Ascending aorta (tissue), 2 donors: ENCODE measurements around the gene CDC42BPA. TPM values are rescaled to one million over a fixed set of nuclear protein-coding genes. Genes with fewer than 3 reads are reported as not detected.

ENCODE experiments used
- DNase-seq, 2 donors: peaks; one replicate each; pipeline ENCODE4 v3.0.0-alpha.2; 2019; ENCODE audit warnings: low spot score in 2 of 2
- H3K27ac ChIP-seq, 2 donors: fragments of 200-600 bp; sonication (generic); one replicate each; pipeline ENCODE4 v1.5.1; 2016 to 2017; ENCODE audit warnings: mild to moderate bottlenecking in 1 of 2
- H3K27me3 ChIP-seq: fragments of 200-600 bp; sonication (generic); one replicate; pipeline ENCODE4 v1.5.1; 2017
- H3K36me3 ChIP-seq, 2 donors: fragments of 200-600 bp; sonication (generic); one replicate each; pipeline ENCODE4 v1.5.1; 2016
- H3K4me1 ChIP-seq, 2 donors: fragments of 200-600 bp; sonication (generic); one replicate each; pipeline ENCODE4 v1.5.1; 2016 to 2017; ENCODE audit warnings: mild to moderate bottlenecking in 1 of 2
- H3K4me3 ChIP-seq, 2 donors: fragments of 200-600 bp; sonication (generic); one replicate each; pipeline ENCODE4 v1.5.1; 2016 to 2017; ENCODE audit warnings: mild to moderate bottlenecking in 1 of 2
- H3K9me3 ChIP-seq, 2 donors: fragments of 200-600 bp; sonication (generic); one replicate each; pipeline ENCODE4 v1.5.1; 2016
- CTCF ChIP-seq, 3 experiments: fragments of 200-600 bp in 2 of 3; fragments of 450-650 bp in 1 of 3; sonication (generic) in 2 of 3; IDR thresholded peaks; one replicate each; pipeline ENCODE4 v1.5.1; 2016 to 2019; ENCODE audit warnings: antibody characterized with exemption in 3 of 3, mild to moderate bottlenecking in 1 of 3, moderate library complexity in 1 of 3
- intact Hi-C: fragments of 100-400 bp; cut with DNase I; formaldehyde crosslinking; loops from one replicate; pipeline ENCODE4 v1.15.1; 2023
- total RNA-seq: library from RNA; depleted of rRNA; stranded (reverse); fragments of >200 nt; gene quantifications from one replicate; pipeline ENCODE4 v1.1.0, GENCODE V29; 2016

Gene CDC42BPA
- total RNA-seq, 1 donor from 2014 or later: 56.9 TPM

GRCh38 chr1:227261501-227261900 lies 56.8 kb downstream of the CDC42BPA start:
- intact Hi-C loops: no loop called here
- Histone ChIP-seq H3K4me3 (no peak overlapping the region), H3K9me3 (no peaks in the 10 kb centered on the region), H3K27ac (no peak overlapping the region), H3K36me3 (no peaks in the 10 kb centered on the region), H3K4me1 (no peaks in the 10 kb centered on the region), H3K27me3 (no peaks in the 10 kb centered on the region)
- no peak for DNase-seq
- TF ChIP-seq CTCF (IDR thresholded peaks at IDR 0.05): no peak

- no peak for DNase-seq
These were observed 57.9 kb downstream of the CDC42BPA start for GRCh38 chr1:227260433-227260832.

GRCh38 chr1:227257964-227258363 lies 60.3 kb downstream of the CDC42BPA start:
- Histone ChIP-seq H3K4me1 (no peaks in the 10 kb centered on the region), H3K27me3 (no peaks in the 10 kb centered on the region), H3K9me3 (no peaks in the 10 kb centered on the region), H3K36me3 (no peaks in the 10 kb centered on the region), H3K27ac (no peak overlapping the region), H3K4me3 (no peak overlapping the region)
- DNase-seq: no peak
- no peak for TF ChIP-seq CTCF (IDR thresholded peaks at IDR 0.05)
- intact Hi-C loops: no loop called here

More at GRCh38 chr1:227260433-227260832, 57.9 kb downstream of the CDC42BPA start:
- intact Hi-C loops: no loop called here
- H3K9me3 ChIP-seq: no peaks in the 10 kb centered on the region
- H3K27ac ChIP-seq: no peak overlapping the region
- H3K4me3 ChIP-seq: no peak overlapping the region
- no peak for TF ChIP-seq CTCF (IDR thresholded peaks at IDR 0.05)
- no peaks in the 10 kb centered on the region for H3K4me1 ChIP-seq
- no peaks in the 10 kb centered on the region for H3K27me3 ChIP-seq
- no peaks in the 10 kb centered on the region for H3K36me3 ChIP-seq

GRCh38 chr1:227255086-227255732 lies 63.1 kb downstream of the CDC42BPA start:
- Histone ChIP-seq H3K27me3 (no peaks in the 10 kb centered on the region), H3K4me3 (no peak overlapping the region), H3K9me3 (no peaks in the 10 kb centered on the region), H3K4me1 (no peaks in the 10 kb centered on the region), H3K36me3 (no peaks in the 10 kb centered on the region), H3K27ac (no peak overlapping the region)
- no peak for TF ChIP-seq CTCF (IDR thresholded peaks at IDR 0.05)
- DNase-seq: no peak
- intact Hi-C loops: no loop called here

GRCh38 chr1:227253065-227253464 lies 65.2 kb downstream of the CDC42BPA start:
- TF ChIP-seq CTCF (IDR thresholded peaks at IDR 0.05): no peak
- intact Hi-C loops: no loop called here
- no peak overlapping the region for H3K4me3 ChIP-seq

More at GRCh38 chr1:227253065-227253464, 65.2 kb downstream of the CDC42BPA start:
- DNase-seq: no peak
- no peak overlapping the region for H3K27ac ChIP-seq
- H3K9me3 ChIP-seq: peaks cover 0 to 1% of the 10 kb centered on the region in 2 donors
- H3K27me3 ChIP-seq: no peaks in the 10 kb centered on the region
- no peaks in the 10 kb centered on the region for H3K4me1 ChIP-seq
- H3K36me3 ChIP-seq: no peaks in the 10 kb centered on the region
